Measurements from ENCODE around the gene CRYBG1.

CRYBG1 gene

GRCh38 chr6:106614166-106614565 lies 253.6 kb downstream of the CRYBG1 start:
- H3K4ac ChIP-seq (ENCODE audit: low read length) = no peak overlapping the region
- H4K91ac ChIP-seq (ENCODE audit: low read depth, low read length, poor library complexity) = no peak overlapping the region
- H3K4me1 ChIP-seq (ENCODE audit: control insufficient read depth in 2 of 2, insufficient read depth in 1 of 2, low read depth in 1 of 2, low read length in 2 of 2) = no peaks in the 10 kb centered on the region
- no peak overlapping the region for H2AK5ac ChIP-seq (ENCODE audit: low read depth, low read length)
- H2BK12ac ChIP-seq (ENCODE audit: low read length) = no peak overlapping the region
- no peak overlapping the region for H4K8ac ChIP-seq (ENCODE audit: low read depth, low read length)
- no CpG with 5 or more reads among the region's 1 CpG for WGBS, 2 donors (ENCODE audit: extremely low coverage in 2 of 2, insufficient read length in 2 of 2, insufficient replicate concordance in 1 of 2)
- H3K79me1 ChIP-seq (ENCODE audit: low read depth, low read length) = no peaks in the 10 kb centered on the region
- no peak overlapping the region for H3K23ac ChIP-seq (ENCODE audit: low read depth, low read length, poor library complexity)
- no peak overlapping the region for H3K9ac ChIP-seq (ENCODE audit: low read depth, low read length, poor library complexity)
- no peak overlapping the region for H3K27ac ChIP-seq (replicated peaks; ENCODE audit: low read length)
- peaks cover 0 to 10% of the 10 kb centered on the region in 2 donors for H3K36me3 ChIP-seq (replicated peaks in 1 of 2; ENCODE audit: control insufficient read depth in 2 of 2, insufficient read depth in 2 of 2, low read length in 2 of 2)
- no peak overlapping the region for H2BK5ac ChIP-seq (ENCODE audit: low read length)
- no peak overlapping the region for H3K18ac ChIP-seq (ENCODE audit: low read length)
- H3K4me3 ChIP-seq (ENCODE audit: low read length in 2 of 2) = no peak overlapping the region
- no peak overlapping the region for H3K14ac ChIP-seq (ENCODE audit: low read length)
- H3K27me3 ChIP-seq (ENCODE audit: control insufficient read depth in 3 of 3, insufficient read depth in 3 of 3, low read depth in 1 of 3, low read length in 3 of 3) = no peaks in the 10 kb centered on the region
- H2BK120ac ChIP-seq (ENCODE audit: low read depth, low read length) = no peak overlapping the region
- DNase-seq (ENCODE audit: low spot score) = no peak
- no peak overlapping the region for H2BK15ac ChIP-seq (ENCODE audit: low read length)
- H3K9me3 ChIP-seq (replicated peaks in 1 of 2; ENCODE audit: control insufficient read depth in 2 of 2, insufficient read depth in 1 of 2, low read depth in 1 of 2, low read length in 2 of 2) = no peaks in the 10 kb centered on the region
- H3K4me2 ChIP-seq (ENCODE audit: insufficient read depth, low read length, poor library complexity, severe bottlenecking) = no peak overlapping the region
- H2AFZ ChIP-seq (ENCODE audit: low read length) = no peak overlapping the region

- Histone ChIP-seq H3K9me3 (replicated peaks in 1 of 2; ENCODE audit: control insufficient read depth in 2 of 2, insufficient read depth in 1 of 2, low read depth in 1 of 2, low read length in 2 of 2) (no peaks in the 10 kb centered on the region), H2AK5ac (ENCODE audit: low read depth, low read length) (no peak overlapping the region), H2BK5ac (ENCODE audit: low read length) (no peak overlapping the region), H2BK12ac (ENCODE audit: low read length) (no peak overlapping the region), H2BK15ac (ENCODE audit: low read length) (no peak overlapping the region), H2BK120ac (ENCODE audit: low read depth, low read length) (no peak overlapping the region), H3K9ac (ENCODE audit: low read depth, low read length, poor library complexity) (no peak overlapping the region), H3K36me3 (replicated peaks in 1 of 2; ENCODE audit: control insufficient read depth in 2 of 2, insufficient read depth in 2 of 2, low read length in 2 of 2) (peaks cover 0 to 10% of the 10 kb centered on the region in 2 donors), H3K4me2 (ENCODE audit: insufficient read depth, low read length, poor library complexity, severe bottlenecking) (no peak overlapping the region), H2AFZ (ENCODE audit: low read length) (no peak overlapping the region), H3K79me1 (ENCODE audit: low read depth, low read length) (no peaks in the 10 kb centered on the region), H3K23ac (ENCODE audit: low read depth, low read length, poor library complexity) (no peak overlapping the region), H3K14ac (ENCODE audit: low read length) (no peak overlapping the region), H3K4me3 (ENCODE audit: low read length in 2 of 2) (no peak overlapping the region), H3K18ac (ENCODE audit: low read length) (no peak overlapping the region), H3K27me3 (ENCODE audit: control insufficient read depth in 3 of 3, insufficient read depth in 3 of 3, low read depth in 1 of 3, low read length in 3 of 3) (no peaks in the 10 kb centered on the region), H4K8ac (ENCODE audit: low read depth, low read length) (no peak overlapping the region), H4K91ac (ENCODE audit: low read depth, low read length, poor library complexity) (no peak overlapping the region), H3K27ac (replicated peaks; ENCODE audit: low read length) (no peak overlapping the region), H3K4me1 (ENCODE audit: control insufficient read depth in 2 of 2, insufficient read depth in 1 of 2, low read depth in 1 of 2, low read length in 2 of 2) (no peaks in the 10 kb centered on the region), H3K4ac (ENCODE audit: low read length) (no peak overlapping the region)
- no CpG with 5 or more reads among the region's 3 CpGs for WGBS, 2 donors (ENCODE audit: extremely low coverage in 2 of 2, insufficient read length in 2 of 2, insufficient replicate concordance in 1 of 2)
- DNase-seq (ENCODE audit: low spot score) = no peak
These were observed 254.2 kb downstream of the CRYBG1 start for GRCh38 chr6:106614592-106615257.

- no peaks in the 10 kb centered on the region for H3K4me1 ChIP-seq (ENCODE audit: control insufficient read depth in 2 of 2, insufficient read depth in 1 of 2, low read depth in 1 of 2, low read length in 2 of 2)
- H2AFZ ChIP-seq (ENCODE audit: low read length) = no peak overlapping the region
- H2BK5ac ChIP-seq (ENCODE audit: low read length) = no peak overlapping the region
- no peak overlapping the region for H4K8ac ChIP-seq (ENCODE audit: low read depth, low read length)
- H3K79me1 ChIP-seq (ENCODE audit: low read depth, low read length) = no peaks in the 10 kb centered on the region
- DNase-seq (ENCODE audit: low spot score) = no peak
- H3K4me2 ChIP-seq (ENCODE audit: insufficient read depth, low read length, poor library complexity, severe bottlenecking) = no peak overlapping the region
- H3K9me3 ChIP-seq (replicated peaks in 1 of 2; ENCODE audit: control insufficient read depth in 2 of 2, insufficient read depth in 1 of 2, low read depth in 1 of 2, low read length in 2 of 2) = no peaks in the 10 kb centered on the region
- H2BK12ac ChIP-seq (ENCODE audit: low read length) = no peak overlapping the region
- H4K91ac ChIP-seq (ENCODE audit: low read depth, low read length, poor library complexity) = no peak overlapping the region
- H2BK15ac ChIP-seq (ENCODE audit: low read length) = no peak overlapping the region
- H3K18ac ChIP-seq (ENCODE audit: low read length) = no peak overlapping the region
- H3K9ac ChIP-seq (ENCODE audit: low read depth, low read length, poor library complexity) = no peak overlapping the region
- H3K4ac ChIP-seq (ENCODE audit: low read length) = no peak overlapping the region
- no peak overlapping the region for H3K4me3 ChIP-seq (ENCODE audit: low read length in 2 of 2)
- no peak overlapping the region for H3K27ac ChIP-seq (replicated peaks; ENCODE audit: low read length)
- H2AK5ac ChIP-seq (ENCODE audit: low read depth, low read length) = no peak overlapping the region
- H3K27me3 ChIP-seq (ENCODE audit: control insufficient read depth in 3 of 3, insufficient read depth in 3 of 3, low read depth in 1 of 3, low read length in 3 of 3) = no peaks in the 10 kb centered on the region
- no peak overlapping the region for H3K23ac ChIP-seq (ENCODE audit: low read depth, low read length, poor library complexity)
- peaks cover 0 to 10% of the 10 kb centered on the region in 2 donors for H3K36me3 ChIP-seq (replicated peaks in 1 of 2; ENCODE audit: control insufficient read depth in 2 of 2, insufficient read depth in 2 of 2, low read length in 2 of 2)
- no peak overlapping the region for H3K14ac ChIP-seq (ENCODE audit: low read length)
- H2BK120ac ChIP-seq (ENCODE audit: low read depth, low read length) = no peak overlapping the region
These were observed 256.8 kb downstream of the CRYBG1 start for GRCh38 chr6:106617302-106617701.

- H2BK12ac ChIP-seq (ENCODE audit: low read length) = no peak overlapping the region
- no peak overlapping the region for H3K23ac ChIP-seq (ENCODE audit: low read depth, low read length, poor library complexity)
- H3K18ac ChIP-seq (ENCODE audit: low read length) = no peak overlapping the region
- no peak overlapping the region for H3K27ac ChIP-seq (replicated peaks; ENCODE audit: low read length)
- H3K9ac ChIP-seq (ENCODE audit: low read depth, low read length, poor library complexity) = no peak overlapping the region
- H2BK15ac ChIP-seq (ENCODE audit: low read length) = no peak overlapping the region
- no peak for DNase-seq (ENCODE audit: low spot score)
- no peak overlapping the region for H3K4me2 ChIP-seq (ENCODE audit: insufficient read depth, low read length, poor library complexity, severe bottlenecking)
- H2BK5ac ChIP-seq (ENCODE audit: low read length) = no peak overlapping the region
- H3K9me3 ChIP-seq (replicated peaks in 1 of 2; ENCODE audit: control insufficient read depth in 2 of 2, insufficient read depth in 1 of 2, low read depth in 1 of 2, low read length in 2 of 2) = peaks cover 2 to 5% of the 10 kb centered on the region in 2 donors
- no peak overlapping the region for H3K4me3 ChIP-seq (ENCODE audit: low read length in 2 of 2)
- H3K4me1 ChIP-seq (ENCODE audit: control insufficient read depth in 2 of 2, insufficient read depth in 1 of 2, low read depth in 1 of 2, low read length in 2 of 2) = no peaks in the 10 kb centered on the region
- H3K14ac ChIP-seq (ENCODE audit: low read length) = no peak overlapping the region
- H3K27me3 ChIP-seq (ENCODE audit: control insufficient read depth in 3 of 3, insufficient read depth in 3 of 3, low read depth in 1 of 3, low read length in 3 of 3) = no peaks in the 10 kb centered on the region
- H4K8ac ChIP-seq (ENCODE audit: low read depth, low read length) = no peak overlapping the region
- no peak overlapping the region for H2AK5ac ChIP-seq (ENCODE audit: low read depth, low read length)
- no peak overlapping the region for H3K4ac ChIP-seq (ENCODE audit: low read length)
- no peak overlapping the region for H4K91ac ChIP-seq (ENCODE audit: low read depth, low read length, poor library complexity)
- peaks cover 3 to 14% of the 10 kb centered on the region in 2 donors for H3K36me3 ChIP-seq (replicated peaks in 1 of 2; ENCODE audit: control insufficient read depth in 2 of 2, insufficient read depth in 2 of 2, low read length in 2 of 2)
- no peaks in the 10 kb centered on the region for H3K79me1 ChIP-seq (ENCODE audit: low read depth, low read length)
- no peak overlapping the region for H2BK120ac ChIP-seq (ENCODE audit: low read depth, low read length)
- WGBS, 2 donors (ENCODE audit: extremely low coverage in 2 of 2, insufficient read length in 2 of 2, insufficient replicate concordance in 1 of 2) = no CpG with 5 or more reads among the region's 1 CpG
- no peak overlapping the region for H2AFZ ChIP-seq (ENCODE audit: low read length)
These were observed 257.3 kb downstream of the CRYBG1 start for GRCh38 chr6:106617857-106618256.

Measured in neuronal stem cell (in vitro differentiated cells).